ENCODE results near the gene THSD4.

DNA sequence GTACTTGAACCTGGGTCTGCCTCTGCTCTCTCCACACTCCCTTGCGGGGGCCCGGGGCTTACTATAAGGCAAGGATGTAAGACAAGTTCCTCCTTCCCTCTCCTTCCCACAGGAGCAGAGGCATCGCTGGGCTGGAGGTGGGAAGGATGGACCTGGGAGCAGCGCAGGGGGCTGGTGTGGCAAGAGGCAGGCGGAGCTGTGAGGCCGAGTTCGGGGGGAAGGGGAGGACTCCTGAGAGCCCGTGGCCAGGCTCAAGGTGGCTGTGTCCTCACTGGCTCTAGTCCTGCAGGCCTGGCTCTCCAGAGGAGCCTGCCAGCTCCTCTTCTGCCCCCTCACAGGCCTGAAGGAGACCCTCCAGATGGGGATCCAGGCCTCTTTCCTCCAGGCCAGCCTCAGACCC is 694.1 kb downstream of the THSD4 start:
- TF ChIP-seq ZNF274 (IDR thresholded peaks at IDR 0.05; ENCODE audit: low read depth, low read length) (no peak), SUZ12 (IDR thresholded peaks at IDR 0.05; ENCODE audit: extremely low read depth, insufficient read depth, insufficient read length) (no peak), YY1 (IDR thresholded peaks at IDR 0.05; ENCODE audit: insufficient read depth, insufficient read length) (no peak)

All from NT2/D1 (cell line).